ENCODE measurements around the gene SULT1E1. TPM values are rescaled to one million over a fixed set of nuclear protein-coding genes. Genes with fewer than 3 reads are reported as not detected.

Gene SULT1E1
- total RNA-seq, 1 donor from 2014 or later: not detected

GRCh38 chr4:69836287-69836686 lies 23.7 kb downstream of the SULT1E1 start:
- Mint-ChIP-seq H3K9me3 (ENCODE audit: unreplicated experiment) (no peaks in the 10 kb centered on the region), H3K27ac (ENCODE audit: unreplicated experiment) (no peak overlapping the region), H3K36me3 (ENCODE audit: low read depth, unreplicated experiment) (no peaks in the 10 kb centered on the region), H3K27me3 (ENCODE audit: unreplicated experiment) (no peaks in the 10 kb centered on the region), H3K4me1 (ENCODE audit: unreplicated experiment) (peaks cover 6% of the 10 kb centered on the region), H3K4me3 (ENCODE audit: unreplicated experiment) (no peak overlapping the region)
- DNase-seq (ENCODE audit: low spot score): no peak
- no peak for TF ChIP-seq CTCF (IDR thresholded peaks at IDR 0.05; ENCODE audit: unreplicated experiment)

- Mint-ChIP-seq H3K9me3 (ENCODE audit: unreplicated experiment) (no peaks in the 10 kb centered on the region), H3K27ac (ENCODE audit: unreplicated experiment) (no peak overlapping the region), H3K4me3 (ENCODE audit: unreplicated experiment) (no peak overlapping the region), H3K36me3 (ENCODE audit: low read depth, unreplicated experiment) (no peaks in the 10 kb centered on the region), H3K27me3 (ENCODE audit: unreplicated experiment) (no peaks in the 10 kb centered on the region), H3K4me1 (ENCODE audit: unreplicated experiment) (peaks cover 6% of the 10 kb centered on the region)
- TF ChIP-seq CTCF (IDR thresholded peaks at IDR 0.05; ENCODE audit: unreplicated experiment): no peak
- DNase-seq (ENCODE audit: low spot score): no peak
Measured at GRCh38 chr4:69835766-69836165, 24.2 kb downstream of the SULT1E1 start.

GRCh38 chr4:69833251-69833650 lies 26.7 kb downstream of the SULT1E1 start:
- Mint-ChIP-seq H3K27me3 (ENCODE audit: unreplicated experiment) (peaks cover 4% of the 10 kb centered on the region), H3K4me1 (ENCODE audit: unreplicated experiment) (peaks cover 6% of the 10 kb centered on the region), H3K4me3 (ENCODE audit: unreplicated experiment) (no peak overlapping the region), H3K36me3 (ENCODE audit: low read depth, unreplicated experiment) (no peaks in the 10 kb centered on the region), H3K9me3 (ENCODE audit: unreplicated experiment) (no peaks in the 10 kb centered on the region), H3K27ac (ENCODE audit: unreplicated experiment) (no peak overlapping the region)
- no peak for TF ChIP-seq CTCF (IDR thresholded peaks at IDR 0.05; ENCODE audit: unreplicated experiment)
- no peak for DNase-seq (ENCODE audit: low spot score)

- no peak overlapping the region for H3K27ac Mint-ChIP-seq (ENCODE audit: unreplicated experiment)
- peaks cover 6% of the 10 kb centered on the region for H3K4me1 Mint-ChIP-seq (ENCODE audit: unreplicated experiment)
- H3K36me3 Mint-ChIP-seq (ENCODE audit: low read depth, unreplicated experiment): no peaks in the 10 kb centered on the region
- peaks cover 4% of the 10 kb centered on the region for H3K27me3 Mint-ChIP-seq (ENCODE audit: unreplicated experiment)
- no peak for DNase-seq (ENCODE audit: low spot score)
- no peaks in the 10 kb centered on the region for H3K9me3 Mint-ChIP-seq (ENCODE audit: unreplicated experiment)
- H3K4me3 Mint-ChIP-seq (ENCODE audit: unreplicated experiment): no peak overlapping the region
- no peak for TF ChIP-seq CTCF (IDR thresholded peaks at IDR 0.05; ENCODE audit: unreplicated experiment)
Measured at GRCh38 chr4:69832326-69833030, 27.5 kb downstream of the SULT1E1 start.

- no peaks in the 10 kb centered on the region for H3K36me3 Mint-ChIP-seq (ENCODE audit: low read depth, unreplicated experiment)
- no peaks in the 10 kb centered on the region for H3K9me3 Mint-ChIP-seq (ENCODE audit: unreplicated experiment)
- peak overlapping the region; percentile 38 for H3K4me3 Mint-ChIP-seq (ENCODE audit: unreplicated experiment)
- H3K27ac Mint-ChIP-seq (ENCODE audit: unreplicated experiment): no peak overlapping the region
- no peak for TF ChIP-seq CTCF (IDR thresholded peaks at IDR 0.05; ENCODE audit: unreplicated experiment)
- no peak for DNase-seq (ENCODE audit: low spot score)
- peaks cover 4% of the 10 kb centered on the region for H3K27me3 Mint-ChIP-seq (ENCODE audit: unreplicated experiment)
- H3K4me1 Mint-ChIP-seq (ENCODE audit: unreplicated experiment): peaks cover 6% of the 10 kb centered on the region
Measured at GRCh38 chr4:69831646-69832325, 28.2 kb downstream of the SULT1E1 start.
